GM12891 (cell line): ENCODE data around the gene SLF1.

Experiments
- DNase-seq: peaks from one replicate; pipeline ENCODE4 v3.0.0; 2011; ENCODE audit warnings: low spot score; ENCODE audit not compliant: insufficient read length
- FAIRE-seq: peaks from 2 replicates; lab custom pipeline; 2011; peaks lifted over from hg19 to GRCh38; lab: Jason Lieb, UNC
- PAX5 ChIP-seq: IDR thresholded peaks from 2 replicates; pipeline ENCODE4 v1.6.1; 2011; ENCODE audit warnings: low read length, moderate library complexity, mild to moderate bottlenecking; ENCODE audit not compliant: insufficient read depth, severe bottlenecking
- POU2F2 ChIP-seq: IDR thresholded peaks from 2 replicates; pipeline ENCODE4 v1.6.1; 2011; ENCODE audit warnings: low read depth, mild to moderate bottlenecking, control low read depth, low read length, moderate library complexity
- SPI1 ChIP-seq: IDR thresholded peaks from 2 replicates; pipeline ENCODE4 v1.6.1; 2011; ENCODE audit warnings: low read depth, low read length, control low read depth
- TAF1 ChIP-seq: IDR thresholded peaks from 2 replicates; pipeline ENCODE4 v1.6.1; 2011; ENCODE audit warnings: low read depth, low read length, control low read depth

SLF1 gene

GRCh38 chr5:94745786-94746730, 127.6 kb downstream of the SLF1 start:
- DNase-seq, result no peak
- peak; percentile 70 for FAIRE-seq
- 0 out of 2 replicates have a peak, but pooled peaks have one; percentile 25 for TF ChIP-seq POU2F2
- TF ChIP-seq PAX5, result peak; percentile 82
- TF ChIP-seq TAF1, result no peak

- DNase-seq (no peak), FAIRE-seq (no peak)
- TF ChIP-seq SPI1 (peak; percentile 87), PAX5 (no peak)
Observed at GRCh38 chr5:94746731-94747124, 128.3 kb downstream of the SLF1 start.
